ENCODE data around the gene ZFP90.
"Not testable (repeated sequence)": the region's sequence is repeated elsewhere in the genome, so short reads cannot be mapped to it uniquely, and the experiment has no call there.

The ZFP90 gene

DNA sequence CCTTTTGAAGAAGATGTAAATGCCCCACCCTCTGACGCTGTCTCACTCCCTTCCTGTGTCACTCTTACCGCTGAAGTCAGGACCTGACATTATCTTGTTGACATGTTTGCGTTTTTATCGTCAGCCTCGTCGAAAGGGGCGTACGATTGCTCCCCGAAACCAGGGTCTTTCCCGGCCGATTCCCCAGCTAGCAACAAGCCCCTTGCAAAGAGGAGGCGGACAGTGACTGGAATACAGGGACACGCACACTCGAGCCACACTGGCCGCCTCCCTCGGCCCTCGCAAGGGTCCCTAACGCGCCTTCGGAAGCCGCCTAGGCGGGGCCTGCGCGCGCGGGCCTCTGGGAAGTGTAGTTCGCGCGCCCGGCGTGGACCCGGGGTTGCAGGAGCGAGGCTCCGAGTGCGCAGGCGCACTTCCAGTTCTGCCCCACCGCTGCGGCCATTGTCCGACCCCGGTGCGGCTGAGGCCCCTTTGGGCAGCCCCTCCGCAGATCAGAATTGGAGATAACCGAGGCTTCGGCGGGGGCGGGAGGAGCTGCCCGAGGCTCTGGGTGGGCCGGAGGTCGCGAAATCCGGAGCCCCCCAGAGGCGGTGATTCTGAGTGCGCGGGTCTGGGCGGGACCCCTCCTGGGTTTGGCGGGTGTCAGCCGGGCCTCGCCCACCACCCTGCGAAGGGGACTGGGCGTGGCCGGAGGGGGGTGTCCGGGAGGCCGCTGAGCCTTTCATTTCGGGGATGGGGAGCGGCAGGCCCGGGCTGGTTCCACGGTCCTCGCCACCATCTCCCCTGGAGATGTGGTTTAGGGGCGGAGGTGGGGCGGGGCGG is at the start of gene ZFP90:
Gene ZFP90 (plus strand): TSS at position 412 of the 822 bp plus-strand sequence. CDS start 502 bp downstream, outside the sequence.
- peak; percentile 74 for DNase-seq (ENCODE audit: low read depth)

DNA sequence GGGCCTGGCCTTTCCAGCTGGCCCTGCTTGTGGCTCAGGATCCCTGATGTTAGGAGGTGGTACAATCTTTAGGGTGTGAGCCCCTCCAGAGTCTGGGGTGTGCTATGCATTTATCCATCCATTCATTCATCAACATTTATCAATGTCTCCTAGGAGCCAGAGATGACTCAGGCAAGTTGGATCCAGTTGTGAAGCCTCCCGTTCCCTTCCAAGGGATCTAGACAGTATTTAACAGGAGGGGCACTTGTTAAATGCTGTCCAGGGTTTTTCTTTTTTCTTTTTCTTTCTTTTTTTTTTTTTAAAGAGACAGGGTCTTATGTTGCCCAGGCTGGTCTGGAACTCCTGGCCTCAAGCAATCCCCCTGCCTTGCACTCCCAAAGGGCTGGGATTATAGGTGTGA is 48.7 kb upstream of the ZFP90 start:
- DNase-seq (ENCODE audit: low read depth) = no peak

DNA sequence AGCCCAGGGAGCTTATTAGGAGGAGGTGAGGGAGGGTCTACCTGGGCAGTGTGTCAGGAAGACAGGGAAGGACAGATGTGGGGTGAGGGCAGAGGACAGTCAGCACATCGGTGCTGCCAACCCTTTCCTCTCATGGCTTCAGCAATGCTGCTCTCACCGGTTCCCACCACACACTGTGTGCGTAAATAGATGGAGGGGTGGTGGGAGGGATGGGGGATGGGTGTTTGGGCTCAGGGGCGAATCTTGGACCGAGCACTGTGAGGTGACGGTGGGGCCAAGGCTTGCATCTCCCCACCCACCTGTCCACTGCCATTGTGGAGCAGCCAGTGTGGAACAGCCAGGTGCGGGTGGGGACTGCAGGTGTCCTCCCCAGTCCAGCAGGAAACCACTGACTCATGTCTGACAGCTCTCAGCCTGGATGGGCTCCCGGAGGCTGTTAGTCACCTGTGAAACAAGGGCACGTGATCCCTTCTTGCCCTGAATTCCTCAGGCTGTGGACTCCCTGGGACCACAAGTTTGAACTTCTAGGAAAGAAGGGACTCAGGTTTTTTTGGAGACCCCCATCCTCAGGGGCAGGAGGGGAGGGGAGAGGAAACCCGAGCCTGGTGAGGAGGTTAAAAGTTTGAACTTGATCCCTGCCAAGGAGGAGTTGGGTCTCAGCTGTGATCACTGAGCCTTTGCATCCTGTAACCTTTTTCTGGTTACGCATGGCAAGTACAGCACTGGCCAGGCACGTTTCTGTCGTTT is 48.1 kb upstream of the ZFP90 start:
- DNase-seq (ENCODE audit: low read depth) = no peak

DNA sequence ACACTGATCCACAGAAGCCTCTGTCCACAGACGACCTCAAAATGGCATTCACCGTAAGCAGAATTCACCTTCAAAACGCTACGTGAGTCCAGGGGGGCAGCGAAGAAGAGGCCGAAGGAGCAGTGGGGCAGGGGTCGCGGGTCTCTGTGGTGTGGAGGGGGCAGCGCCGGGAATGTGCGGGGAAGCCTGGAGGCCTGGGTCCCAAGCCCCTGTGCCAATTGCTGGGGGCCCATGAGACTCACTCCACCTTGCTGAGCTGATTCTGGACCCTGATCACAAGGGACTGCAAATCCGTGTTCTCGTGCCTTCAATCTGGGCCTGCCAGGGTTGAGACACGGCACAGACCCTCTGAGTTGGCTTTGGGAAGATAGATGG is 47.5 kb upstream of the ZFP90 start:
- no peak for DNase-seq (ENCODE audit: low read depth)

GRCh38 chr16:68492151-68492542 is 46.9 kb upstream of the ZFP90 start:
- DNase-seq (ENCODE audit: low read depth) = no peak

GRCh38 chr16:68492543-68493411 is 46.3 kb upstream of the ZFP90 start:
- no peak for DNase-seq (ENCODE audit: low read depth)

DNA sequence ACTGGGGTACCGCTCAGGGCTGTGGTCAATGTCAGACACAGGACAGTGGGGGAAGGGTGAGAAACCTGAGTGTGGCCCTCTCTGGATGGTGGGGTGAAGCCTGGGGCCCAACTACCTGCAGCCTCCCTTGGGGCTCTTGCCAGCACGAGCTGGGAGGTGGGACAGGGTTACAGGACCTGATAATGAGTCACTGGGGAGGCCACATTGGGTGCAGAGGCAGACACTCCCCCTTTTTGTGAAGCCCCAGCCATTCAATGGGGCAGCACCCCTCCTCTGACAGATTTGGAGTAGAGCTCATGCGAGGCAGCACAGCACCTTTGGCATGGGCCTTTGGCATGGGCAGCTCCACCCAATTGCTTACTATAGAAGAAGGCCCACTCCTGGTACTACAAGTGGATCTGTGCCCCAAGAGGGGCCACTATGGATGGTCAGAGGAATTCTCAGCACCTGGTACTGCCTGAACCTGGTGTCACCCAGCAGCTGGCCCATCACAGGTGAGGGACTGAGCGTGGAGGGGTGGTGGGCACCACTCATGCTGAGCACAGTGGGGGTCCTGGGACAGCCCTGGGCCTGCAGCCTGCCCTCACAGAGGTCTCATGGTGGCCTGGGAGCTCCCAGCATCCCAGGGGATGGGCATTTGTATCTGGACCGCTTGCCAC is 45.5 kb upstream of the ZFP90 start:
- DNase-seq (ENCODE audit: low read depth) = no peak

DNA sequence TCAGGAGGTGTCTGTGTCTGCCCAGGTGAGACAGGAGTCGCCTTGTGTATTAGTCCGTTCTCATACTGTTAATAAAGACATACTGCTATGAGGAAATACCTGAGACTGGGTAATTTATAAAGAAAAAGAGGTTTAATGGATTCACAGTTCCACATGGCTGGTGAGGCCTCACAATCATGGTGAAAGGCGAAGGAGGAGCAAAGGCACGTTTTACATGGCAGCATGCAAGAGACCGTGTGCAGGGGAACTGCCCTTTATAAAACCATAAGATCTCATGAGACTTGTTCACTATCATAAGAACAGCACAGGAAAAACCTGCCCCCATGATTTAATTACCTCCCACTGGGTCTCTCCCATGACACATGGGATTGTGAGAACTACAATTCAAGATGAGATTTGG is 44.8 kb upstream of the ZFP90 start:
- DNase-seq (ENCODE audit: low read depth) = not testable (repeated sequence)

DNA sequence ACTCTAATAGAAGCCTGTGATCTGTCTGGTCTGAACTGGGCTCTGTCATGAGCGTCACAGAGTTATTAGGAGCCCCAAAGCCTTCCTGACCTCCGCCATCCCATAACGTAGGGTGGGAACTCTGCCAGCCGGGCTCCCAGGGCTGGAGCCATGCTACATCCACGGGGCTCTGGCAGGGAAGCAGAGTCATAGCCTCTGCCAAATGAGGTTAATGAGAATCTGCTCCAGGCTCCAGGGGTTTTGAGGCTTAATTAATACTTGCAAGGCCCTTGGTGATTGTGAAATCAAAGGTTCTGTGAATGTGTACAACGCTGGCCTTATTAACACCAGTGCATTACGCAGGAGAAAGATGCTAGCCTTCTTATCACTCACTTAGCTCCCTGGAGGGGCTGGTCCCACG is 42.4 kb upstream of the ZFP90 start:
- no peak for DNase-seq (ENCODE audit: low read depth)

DNA sequence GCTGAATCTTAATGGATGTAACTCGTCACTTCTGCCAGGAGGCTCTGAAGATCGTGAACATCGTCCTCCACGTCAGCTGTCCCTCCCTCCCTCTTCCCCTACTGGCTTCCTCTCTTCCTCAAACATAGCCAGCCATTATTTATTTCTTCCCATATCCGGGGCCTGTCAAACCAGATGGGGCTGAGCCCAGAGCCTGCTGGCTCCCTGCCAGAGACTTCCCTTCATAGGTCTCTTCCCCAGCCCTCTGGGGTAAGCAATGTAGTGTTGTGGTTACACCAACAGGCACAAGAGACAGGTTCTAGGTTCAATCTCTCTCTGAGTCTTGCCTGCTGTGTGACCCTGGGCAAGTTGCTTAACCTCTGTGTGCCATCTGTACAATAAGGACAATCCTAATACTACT is 40.1 kb upstream of the ZFP90 start:
- no peak for DNase-seq (ENCODE audit: low read depth)

DNA sequence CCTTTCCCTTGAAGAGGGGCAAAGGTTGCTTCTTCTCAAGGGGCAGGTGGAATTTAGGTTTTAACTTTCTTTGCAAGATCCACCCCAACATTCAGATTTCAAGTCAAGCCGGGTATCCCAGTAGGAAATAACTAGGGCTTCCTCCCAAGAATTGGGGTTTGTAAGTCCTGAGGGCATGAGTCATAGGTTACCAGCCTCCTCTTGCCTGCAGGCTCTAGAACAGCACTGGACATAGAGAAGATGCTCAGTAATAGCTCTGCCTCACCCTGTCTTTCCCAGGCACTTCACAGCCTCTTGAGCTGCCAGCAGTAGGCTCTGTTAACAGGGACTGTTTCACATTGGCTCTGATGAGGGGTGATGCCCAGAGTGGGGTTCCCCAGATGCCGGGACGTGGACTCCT is 35.8 kb upstream of the ZFP90 start:
- DNase-seq (ENCODE audit: low read depth) = no peak

DNA sequence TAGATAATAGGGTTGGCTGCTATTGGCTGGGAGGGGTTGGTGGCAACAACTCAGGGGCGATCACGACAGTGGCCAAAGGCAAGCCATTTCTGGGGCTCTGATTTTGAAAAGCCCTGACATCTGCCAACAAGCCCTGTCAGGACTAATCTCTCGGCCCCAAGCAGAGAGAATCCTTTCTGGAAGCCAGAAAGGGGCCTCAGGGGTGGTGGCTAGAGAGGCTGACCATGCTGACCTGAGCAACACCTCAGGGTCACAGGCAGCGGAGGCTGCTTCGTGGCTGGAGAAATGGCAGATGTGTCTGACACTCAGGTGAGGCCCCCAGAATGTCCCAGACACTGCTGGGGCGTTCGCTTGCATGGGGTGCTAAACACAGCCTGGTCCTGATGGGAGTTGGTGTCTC is 35.0 kb upstream of the ZFP90 start:
- no peak for DNase-seq (ENCODE audit: low read depth)

- no peak for DNase-seq (ENCODE audit: low read depth)
These were observed 32.6 kb upstream of the ZFP90 start for GRCh38 chr16:68506331-68507053.

GRCh38 chr16:68508013-68508412 is 31.1 kb upstream of the ZFP90 start:
- no peak for DNase-seq (ENCODE audit: low read depth)

DNA sequence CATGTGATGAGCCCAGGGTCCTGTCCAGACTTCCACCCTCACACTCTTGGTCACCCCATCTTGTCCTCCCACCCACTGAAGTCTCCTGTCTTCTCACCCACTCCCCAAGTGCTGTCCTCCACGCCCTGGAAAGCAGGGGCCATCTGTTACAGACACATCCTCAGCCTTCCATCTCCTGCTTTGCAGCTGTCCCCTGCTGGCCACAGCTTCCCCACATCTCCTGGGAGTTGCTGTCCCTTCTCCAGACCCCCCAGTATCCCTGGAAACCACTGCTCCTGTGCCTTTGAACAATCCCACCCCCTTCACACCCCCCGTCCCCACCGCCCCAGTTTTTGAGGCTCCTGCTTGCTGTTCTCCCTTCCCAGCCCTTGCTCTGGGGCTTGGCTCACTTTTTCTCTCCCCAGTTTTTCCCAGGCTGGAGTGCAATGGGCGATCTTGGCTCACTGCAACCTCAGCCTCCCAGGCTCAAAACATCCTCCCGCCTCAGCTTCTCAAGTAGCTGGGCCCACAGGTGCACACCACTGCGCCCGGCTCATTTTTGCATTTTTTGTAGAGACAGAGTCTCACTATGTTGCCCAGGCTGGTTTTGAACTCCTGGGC is 30.4 kb upstream of the ZFP90 start:
- no peak for DNase-seq (ENCODE audit: low read depth)

DNA sequence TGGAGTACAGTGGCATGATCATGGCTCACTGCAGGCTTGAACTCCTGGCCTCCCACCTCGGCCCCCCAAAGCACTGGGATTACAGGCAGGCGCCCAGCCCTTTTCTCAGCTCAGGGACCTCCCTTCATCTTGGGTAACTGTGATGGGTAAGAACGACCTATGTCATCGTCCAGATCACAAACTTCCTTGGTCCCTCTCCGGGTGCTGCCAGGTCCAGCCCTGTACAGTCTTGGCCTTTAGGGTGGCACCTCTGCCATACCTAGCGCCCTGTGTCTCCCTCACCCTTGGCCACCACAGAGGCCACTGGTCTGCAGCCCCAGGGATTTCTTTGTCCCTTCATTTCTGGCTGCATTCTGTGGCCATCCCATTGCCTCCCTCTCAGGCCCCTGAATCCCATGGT is 29.7 kb upstream of the ZFP90 start:
- no peak for DNase-seq (ENCODE audit: low read depth)

GRCh38 chr16:68510775-68511174 is 28.3 kb upstream of the ZFP90 start:
- DNase-seq (ENCODE audit: low read depth) = no peak

- DNase-seq (ENCODE audit: low read depth) = no peak
These were observed 26.9 kb upstream of the ZFP90 start for GRCh38 chr16:68512183-68512582.

- no peak for DNase-seq (ENCODE audit: low read depth)
These were observed 26.3 kb upstream of the ZFP90 start for GRCh38 chr16:68512742-68513141.

DNA sequence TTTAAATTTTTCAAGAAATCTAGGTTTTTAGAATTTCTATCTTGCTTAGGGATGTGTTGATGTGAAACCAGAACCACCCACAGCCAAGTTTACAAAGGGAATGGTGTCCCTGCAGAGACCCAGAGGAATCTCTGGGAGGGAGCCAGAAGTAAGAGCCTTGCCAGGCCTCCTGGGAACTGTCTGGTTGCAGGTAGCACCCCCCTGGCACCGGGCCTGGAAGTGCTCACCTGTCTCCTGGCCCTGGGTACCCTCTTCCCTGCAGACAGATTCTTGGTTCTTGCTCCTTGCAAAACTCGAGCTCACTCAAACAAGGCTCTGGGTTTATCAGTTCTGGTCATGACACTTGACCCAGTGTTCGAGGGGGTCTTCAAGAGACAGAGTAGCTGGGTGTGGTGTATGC is 24.6 kb upstream of the ZFP90 start:
- no peak for DNase-seq (ENCODE audit: low read depth)

- no peak for DNase-seq (ENCODE audit: low read depth)
These were observed 21.4 kb upstream of the ZFP90 start for GRCh38 chr16:68517606-68518166.
